Fibroblast of skin of right biceps (primary cell): ENCODE results near the gene RRAS.

Experiments used
- DNase-seq: peaks from one replicate; pipeline ENCODE4 v3.0.0-alpha.2; 2013

Gene RRAS

GRCh38 chr19:49593233-49594113 is 46.5 kb downstream of the RRAS start:
- peak; percentile 93 for DNase-seq

- no peak for DNase-seq
Observed at GRCh38 chr19:49592486-49593232, 47.3 kb downstream of the RRAS start.

GRCh38 chr19:49591731-49592485 is 48.0 kb downstream of the RRAS start:
- peak; percentile 66 for DNase-seq

GRCh38 chr19:49590971-49591730 is 48.8 kb downstream of the RRAS start, which contains the start of gene PRR12:
Gene PRR12 (plus strand): TSS chr19:49591182. CDS start chr19:49591655, 473 bp downstream.
- DNase-seq: peak; percentile 82

GRCh38 chr19:49590071-49590970 is 49.6 kb downstream of the RRAS start:
- peak; percentile 99 for DNase-seq

- DNase-seq: no peak
Observed at GRCh38 chr19:49589502-49589905, 50.4 kb downstream of the RRAS start.

GRCh38 chr19:49588365-49589122 is 51.4 kb downstream of the RRAS start:
- DNase-seq: no peak

- DNase-seq: no peak
Observed at GRCh38 chr19:49587227-49587626, 52.7 kb downstream of the RRAS start.
